HG03378 (cell line): ENCODE measurements around the gene OR7G1.
"Not testable (repeated sequence)": the region's sequence is repeated elsewhere in the genome, so short reads cannot be mapped to it uniquely, and the experiment has no call there.

ENCODE experiments used
- ATAC-seq: cut with Tn5 transposase; IDR thresholded peaks from one replicate; pipeline ENCODE4 v1.9.1; 2021; ENCODE audit warnings: mild to moderate bottlenecking, moderate library complexity; ENCODE audit not compliant: unreplicated experiment

The OR7G1 gene

DNA sequence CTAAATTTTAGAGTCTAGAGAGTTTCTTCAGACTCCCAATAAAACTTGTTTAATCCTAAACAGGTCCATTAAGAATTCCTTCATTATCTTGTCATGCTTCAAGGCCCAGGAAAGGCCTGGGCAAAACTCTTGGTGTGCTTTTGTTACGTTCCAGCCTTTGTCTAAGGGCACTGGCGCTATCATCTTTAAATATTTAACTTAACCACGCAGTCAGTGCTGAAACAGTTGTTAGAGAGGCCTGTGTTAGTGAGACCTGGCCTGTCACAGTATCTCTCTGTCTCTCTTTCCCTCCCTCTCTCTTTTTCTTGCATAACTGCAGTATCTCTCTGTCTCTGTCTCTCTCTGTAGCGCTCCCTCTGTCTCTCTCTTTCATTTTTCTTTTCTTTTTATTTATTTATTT, 36.9 kb downstream of the OR7G1 start:
- no peak for ATAC-seq

DNA sequence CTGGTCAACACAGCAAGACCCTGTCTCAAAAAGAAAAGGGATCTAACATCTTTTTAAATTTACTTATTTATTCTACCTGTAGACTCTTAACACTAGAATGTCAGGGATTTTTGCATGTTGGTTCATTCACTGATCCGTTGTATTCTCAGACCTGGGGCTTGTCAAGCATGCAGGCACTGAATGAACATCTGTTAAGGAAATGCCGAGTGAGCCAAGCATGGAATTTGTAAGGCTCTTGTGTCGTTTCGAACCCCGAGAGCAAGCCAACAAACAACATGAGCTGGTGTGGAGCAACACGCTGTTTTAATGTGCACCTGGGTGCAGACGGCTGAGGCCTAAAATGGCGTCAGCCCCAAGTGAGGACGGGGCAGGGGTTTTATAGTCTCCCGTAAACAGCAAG, 38.7 kb downstream of the OR7G1 start:
- ATAC-seq: no peak

DNA sequence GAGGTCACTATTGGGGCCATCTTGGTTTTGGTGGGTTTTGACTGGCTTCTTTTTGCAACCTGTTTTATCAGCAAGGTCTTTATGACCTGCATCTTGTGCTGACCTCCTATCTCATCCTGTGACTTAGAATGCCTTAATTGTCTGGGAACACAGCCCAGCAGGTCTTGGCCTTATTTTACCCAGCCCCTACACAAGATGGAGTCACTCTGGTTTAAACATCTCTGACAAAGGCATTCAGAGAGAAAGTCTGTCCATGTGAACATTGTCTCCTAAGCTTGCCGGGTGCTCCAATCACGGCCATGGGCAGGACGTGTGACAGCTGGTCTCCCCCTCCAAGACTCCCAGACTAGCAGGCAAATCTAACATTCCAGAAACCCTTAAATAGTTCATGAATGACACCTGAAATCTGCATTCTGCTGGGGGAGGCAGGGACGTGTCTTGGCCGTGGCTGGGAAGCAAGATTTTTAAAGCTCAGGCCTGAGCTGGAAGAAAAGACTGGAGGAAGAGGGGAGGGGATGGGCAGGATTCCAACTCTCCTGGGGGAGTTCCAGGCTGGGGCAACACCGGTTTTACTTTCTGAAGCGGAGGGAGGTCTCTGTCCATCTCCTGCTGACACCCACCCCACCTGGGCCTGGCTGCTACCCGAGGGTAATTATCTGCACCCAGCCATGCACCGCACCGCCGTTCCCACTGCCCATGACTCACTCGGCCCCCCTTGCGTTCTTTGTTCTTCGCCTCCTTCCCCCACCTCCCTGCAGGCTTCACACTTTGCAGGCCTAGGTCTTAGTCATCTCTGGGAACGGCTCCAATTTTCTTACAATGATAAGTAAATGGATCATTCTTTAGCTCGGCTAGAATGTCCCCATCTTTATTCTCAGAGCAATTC, 40.3 kb downstream of the OR7G1 start:
- no peak for ATAC-seq

DNA sequence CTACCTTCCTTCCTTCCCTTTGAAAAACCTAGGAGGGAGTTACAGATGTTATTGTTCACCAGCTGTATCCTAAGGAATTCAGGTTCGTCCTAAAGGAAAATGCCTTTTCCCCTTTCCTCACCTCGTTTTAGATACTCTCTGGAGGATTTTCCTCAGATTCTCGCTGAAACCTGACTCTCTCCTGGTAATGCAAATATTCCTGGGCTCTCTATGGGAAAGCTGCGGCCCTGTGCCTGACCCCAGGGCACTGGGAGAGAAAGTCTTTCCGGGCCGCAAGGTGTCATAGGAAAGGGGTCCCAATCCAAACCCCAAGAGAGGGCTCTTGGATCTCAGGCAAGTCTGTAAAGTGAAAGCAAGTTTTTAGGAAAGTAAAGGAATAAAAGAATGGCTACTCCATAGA, 41.8 kb downstream of the OR7G1 start:
- ATAC-seq: no peak

DNA sequence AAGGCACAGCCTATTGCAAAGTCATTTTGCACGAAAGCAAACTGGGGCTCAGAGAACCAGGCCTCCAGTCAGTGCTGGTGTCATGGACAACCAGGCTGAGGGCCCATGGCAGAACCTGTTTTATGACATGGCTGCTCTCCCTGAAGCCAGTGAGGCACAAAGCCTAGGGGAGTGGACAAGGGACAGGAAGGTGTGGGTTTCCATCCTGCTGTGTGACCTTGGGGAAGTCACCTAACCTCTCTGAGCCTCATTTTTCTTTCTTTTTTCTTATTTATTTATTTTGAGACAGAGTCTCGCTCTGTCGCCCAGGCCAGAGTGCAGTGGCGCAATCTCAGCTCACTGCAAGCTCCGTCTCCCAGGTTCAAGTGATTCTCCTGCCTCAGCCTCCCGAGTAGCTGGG, 43.8 kb downstream of the OR7G1 start:
- ATAC-seq: not testable (repeated sequence)

DNA sequence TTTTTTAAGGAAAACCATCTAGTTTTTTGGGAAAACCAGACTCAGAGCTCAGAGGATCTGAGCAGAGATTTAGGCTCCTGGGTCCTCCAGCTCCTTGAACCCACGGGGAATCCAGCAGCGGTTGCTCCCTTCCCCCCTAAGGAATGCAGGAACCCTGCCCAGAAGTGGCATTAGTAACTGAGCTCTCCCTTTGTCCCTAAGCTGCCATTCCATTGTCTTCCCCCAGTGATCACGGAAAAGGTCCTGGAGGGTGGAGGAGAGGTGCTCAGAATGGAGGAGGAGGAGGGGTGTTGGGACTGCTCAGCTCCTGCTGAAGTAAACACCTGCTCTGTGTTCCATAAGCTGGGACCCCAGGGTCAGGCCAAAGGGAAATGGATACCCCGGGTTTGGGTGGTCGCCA, 45.5 kb downstream of the OR7G1 start:
- ATAC-seq: no peak

DNA sequence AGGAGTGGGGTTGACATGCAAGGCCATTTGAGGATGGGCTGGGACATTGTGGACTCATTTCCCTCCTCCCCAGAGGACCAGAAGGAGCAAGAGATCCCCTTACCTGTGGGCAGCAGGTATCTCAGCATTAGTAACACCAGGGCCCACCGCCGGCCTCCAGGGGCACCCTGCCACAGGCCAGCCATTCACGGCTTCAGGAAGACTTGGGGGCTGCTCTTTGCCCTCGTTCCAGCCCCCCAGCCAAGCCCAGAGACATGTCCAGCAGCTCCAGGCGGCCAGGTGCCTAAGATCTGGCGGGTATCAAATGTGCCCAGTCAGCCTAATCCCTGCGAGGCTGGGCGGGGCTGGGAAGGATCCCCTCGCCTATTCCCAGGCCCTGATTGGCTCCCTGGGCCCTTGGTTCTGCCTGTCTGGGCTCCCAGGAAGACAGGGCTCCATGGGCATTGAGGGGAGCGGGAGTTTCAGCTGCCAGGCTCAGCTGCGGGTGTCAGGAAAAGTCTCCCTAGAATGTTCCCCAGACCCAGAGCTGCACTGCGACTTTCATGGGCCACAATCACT, 50.0 kb downstream of the OR7G1 start:
- ATAC-seq: no peak
